ENCODE results near the gene EFCAB3.
"Not testable (repeated sequence)": the region's sequence is repeated elsewhere in the genome, so short reads cannot be mapped to it uniquely, and the experiment has no call there.

The EFCAB3 gene

GRCh38 chr17:62380253-62380652 lies at the start of gene EFCAB3:
Gene EFCAB3 (plus strand): TSS chr17:62380553. CDS start chr17:62382980, 2,427 bp downstream.
- DNase-seq, result no peak

- DNase-seq, result no peak
Measured at GRCh38 chr17:62336527-62336926, 43.8 kb upstream of the EFCAB3 start.

- no peak for DNase-seq
Measured at GRCh38 chr17:62343764-62344270, 36.5 kb upstream of the EFCAB3 start.

- no peak for DNase-seq
Measured at GRCh38 chr17:62351176-62351575, 29.2 kb upstream of the EFCAB3 start.

DNA sequence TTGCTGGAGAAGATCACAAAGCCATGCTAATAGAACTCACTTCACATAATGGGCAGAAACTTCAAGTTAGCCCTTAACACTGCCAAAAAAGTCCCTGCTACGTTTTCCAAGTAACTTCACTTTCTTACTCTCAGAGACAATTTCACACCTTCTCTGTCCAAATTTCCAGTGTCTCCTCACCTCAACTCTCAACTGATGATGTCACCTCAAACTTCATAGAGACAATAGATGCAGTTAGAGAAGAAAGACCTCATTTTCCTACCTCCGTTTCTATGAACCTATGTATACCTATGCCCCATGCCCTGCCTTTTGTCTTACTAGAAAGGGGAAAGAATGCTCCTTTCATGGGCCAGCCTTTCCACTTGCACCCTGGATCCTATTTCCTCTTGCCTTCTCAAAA lies 14.2 kb upstream of the EFCAB3 start:
- no peak for DNase-seq

GRCh38 chr17:62381561-62381960 lies 1.2 kb downstream of the EFCAB3 start:
- no peak for DNase-seq

DNA sequence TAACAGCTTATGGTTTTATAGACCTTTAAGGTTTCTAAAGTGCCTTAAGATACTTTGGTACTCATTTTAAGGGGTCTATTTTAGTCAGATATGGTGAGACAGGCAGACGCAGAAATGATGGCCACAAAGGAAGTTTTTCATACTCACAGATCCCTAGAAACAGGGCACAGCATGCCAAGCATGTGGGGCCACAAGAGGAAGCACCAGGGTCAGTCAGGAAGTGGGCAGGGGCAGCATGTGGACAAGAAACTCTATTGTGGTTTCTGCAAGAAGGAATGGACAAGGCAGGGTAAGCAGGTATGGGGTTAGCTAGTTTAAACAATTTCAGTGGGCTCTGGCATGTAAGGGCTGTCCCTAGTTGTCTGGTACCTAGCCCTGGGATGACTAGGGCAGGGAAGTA lies 8.5 kb downstream of the EFCAB3 start:
- DNase-seq, result no peak

- DNase-seq, result no peak
Measured at GRCh38 chr17:62392908-62393307, 12.6 kb downstream of the EFCAB3 start.

DNA sequence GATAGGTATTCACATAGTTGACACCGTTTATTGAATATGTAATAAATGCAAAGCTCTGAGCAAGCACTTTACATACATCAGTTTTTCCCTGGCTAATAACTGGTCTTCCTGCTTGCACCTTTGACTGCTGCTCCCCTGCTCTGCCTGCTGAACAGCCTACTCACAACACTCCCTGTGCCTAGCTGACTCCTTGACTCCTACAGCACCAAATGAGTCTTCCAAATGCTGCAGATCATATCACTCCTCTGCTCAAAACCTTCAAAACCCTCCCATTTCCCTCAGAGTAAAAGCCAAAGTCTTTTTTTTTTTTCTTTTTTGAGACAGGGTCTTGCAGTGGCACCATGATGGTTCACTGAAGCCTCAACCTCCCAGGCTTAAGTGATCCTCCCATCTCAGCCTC lies 18.5 kb downstream of the EFCAB3 start:
- DNase-seq, result no peak

- DNase-seq, result no peak
Measured at GRCh38 chr17:62405451-62405850, 25.1 kb downstream of the EFCAB3 start.

DNA sequence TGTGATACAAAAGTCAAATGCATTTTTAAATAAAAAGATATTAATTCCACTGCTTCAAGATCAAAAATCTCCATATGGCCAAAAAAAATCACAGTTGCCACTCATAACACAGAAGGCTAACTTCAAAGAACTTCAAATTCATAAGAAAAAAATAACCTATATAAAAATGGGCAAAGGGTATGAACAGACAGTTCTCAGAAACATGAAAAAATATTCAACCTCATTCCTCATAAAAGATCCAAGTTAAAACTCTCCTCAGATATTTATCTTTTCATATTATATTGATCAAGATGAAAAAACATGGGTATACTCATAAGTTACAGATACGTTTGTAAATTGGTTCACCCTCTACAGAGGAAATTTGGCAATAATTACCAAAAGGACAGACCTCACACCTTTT lies 32.7 kb downstream of the EFCAB3 start:
- not testable (repeated sequence) for DNase-seq

DNA sequence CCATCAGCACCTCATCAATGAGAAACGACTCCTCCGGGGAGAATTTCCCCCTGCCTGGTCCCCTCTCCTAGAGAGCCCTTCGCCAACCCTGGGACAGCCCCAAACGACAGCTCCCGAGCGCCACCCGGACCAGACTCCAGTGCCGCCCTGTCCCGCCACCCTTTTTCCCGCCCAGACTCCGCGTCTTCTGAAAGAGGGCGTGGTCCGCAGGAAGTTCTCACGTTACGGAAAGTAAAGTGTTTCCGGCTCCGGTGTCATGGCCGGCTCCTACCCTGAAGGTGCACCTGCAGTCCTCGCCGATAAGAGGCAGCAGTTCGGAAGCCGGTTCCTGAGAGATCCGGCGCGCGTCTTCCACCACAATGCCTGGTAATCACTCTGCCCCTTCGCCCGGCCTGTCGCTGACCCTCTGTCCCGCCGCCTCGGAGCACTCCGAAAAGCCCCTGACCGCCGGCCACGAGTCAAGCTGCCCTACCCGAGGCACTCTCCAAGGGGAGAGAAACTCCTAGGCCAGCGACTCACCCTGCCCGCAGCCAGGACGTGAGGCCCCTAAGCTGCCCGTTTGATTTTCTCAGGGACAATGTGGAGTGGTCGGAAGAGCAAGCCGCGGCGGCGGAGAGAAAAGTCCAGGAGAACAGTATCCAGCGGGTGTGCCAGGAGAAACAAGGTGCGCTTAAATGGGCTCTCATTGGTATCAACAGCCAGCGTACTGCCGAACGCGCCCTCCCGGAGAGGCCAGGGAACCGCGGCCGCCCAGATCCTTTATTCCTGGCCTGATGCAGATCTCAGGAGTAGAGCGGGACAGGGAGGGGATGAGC lies 43.5 kb downstream of the EFCAB3 start, which contains the start of gene METTL2A:
Gene METTL2A, plus strand, starts transcription at position 251 of the 815 bp plus-strand sequence. Its CDS starts 6 bp downstream, at position 257.
- DNase-seq, result peak; percentile 95

GRCh38 chr17:62426214-62426613 lies 45.9 kb downstream of the EFCAB3 start:
- DNase-seq, result not testable (repeated sequence)

GRCh38 chr17:62435251-62435650 lies 54.9 kb downstream of the EFCAB3 start:
- not testable (repeated sequence) for DNase-seq

- DNase-seq, result not testable (repeated sequence)
Measured at GRCh38 chr17:62441181-62441580, 60.8 kb downstream of the EFCAB3 start.

DNA sequence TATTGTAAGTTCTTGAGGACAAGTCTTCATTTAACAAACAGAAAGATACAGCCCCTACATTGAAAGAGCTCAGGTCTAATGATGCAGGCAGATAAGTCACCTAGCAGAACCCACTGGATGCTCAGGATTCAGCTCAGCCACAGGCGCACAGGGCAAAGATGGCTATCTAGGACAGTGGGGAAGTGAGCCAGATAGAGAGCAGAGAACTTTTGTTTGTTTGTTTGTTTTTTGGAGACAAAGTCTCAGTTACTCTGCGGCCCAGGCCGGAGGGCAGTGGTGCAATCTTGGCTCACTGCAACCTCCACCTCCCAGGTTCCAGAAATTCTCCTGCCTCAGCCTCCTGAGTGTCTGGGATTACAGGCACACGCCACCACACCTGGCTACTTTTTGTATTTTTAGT lies 63.7 kb downstream of the EFCAB3 start:
- no peak for DNase-seq

DNA sequence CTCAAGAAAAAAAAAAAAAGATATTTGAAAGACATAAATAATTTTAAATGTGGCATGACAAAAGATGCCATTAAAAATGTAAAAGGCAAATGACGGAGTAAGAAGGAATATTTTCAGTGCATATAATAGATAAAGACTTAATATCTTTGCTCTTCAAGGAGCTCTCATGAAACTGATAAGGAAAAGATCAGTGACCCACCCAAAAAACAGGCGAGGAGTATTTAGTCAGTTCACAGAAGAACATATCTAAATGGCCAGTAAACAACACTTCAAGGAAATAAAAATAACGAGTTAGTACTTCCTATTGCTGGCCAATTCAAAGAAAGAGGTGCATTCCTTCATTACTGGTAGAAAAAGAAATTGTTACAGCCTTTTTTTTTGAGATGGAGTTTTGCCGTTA lies 65.4 kb downstream of the EFCAB3 start:
- DNase-seq, result not testable (repeated sequence)

GRCh38 chr17:62452195-62452594 lies 71.8 kb downstream of the EFCAB3 start:
- DNase-seq, result not testable (repeated sequence)

- not testable (repeated sequence) for DNase-seq
Measured at GRCh38 chr17:62453041-62453440, 72.7 kb downstream of the EFCAB3 start.

- DNase-seq, result not testable (repeated sequence)
Measured at GRCh38 chr17:62453656-62454055, 73.3 kb downstream of the EFCAB3 start.

DNA sequence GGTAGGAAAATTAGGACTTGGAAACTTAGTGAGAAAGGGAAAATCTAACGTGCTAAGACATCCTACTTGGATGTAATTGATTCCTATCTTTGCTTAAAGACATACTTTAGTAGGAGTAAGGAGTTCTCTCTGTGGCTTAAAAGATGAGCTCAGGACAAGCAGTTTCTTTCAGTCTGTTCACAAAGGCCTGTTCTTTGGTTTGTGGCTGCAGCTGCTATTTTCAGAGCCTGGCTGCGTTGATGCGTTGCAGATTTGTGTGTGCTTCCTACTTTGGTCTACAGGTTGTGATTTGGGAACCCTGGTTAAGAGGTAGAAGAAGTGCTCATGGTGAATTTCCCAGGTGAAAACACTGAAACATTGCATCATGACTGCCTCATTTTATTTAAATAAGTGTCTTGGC lies 73.8 kb downstream of the EFCAB3 start:
- not testable (repeated sequence) for DNase-seq

DNA sequence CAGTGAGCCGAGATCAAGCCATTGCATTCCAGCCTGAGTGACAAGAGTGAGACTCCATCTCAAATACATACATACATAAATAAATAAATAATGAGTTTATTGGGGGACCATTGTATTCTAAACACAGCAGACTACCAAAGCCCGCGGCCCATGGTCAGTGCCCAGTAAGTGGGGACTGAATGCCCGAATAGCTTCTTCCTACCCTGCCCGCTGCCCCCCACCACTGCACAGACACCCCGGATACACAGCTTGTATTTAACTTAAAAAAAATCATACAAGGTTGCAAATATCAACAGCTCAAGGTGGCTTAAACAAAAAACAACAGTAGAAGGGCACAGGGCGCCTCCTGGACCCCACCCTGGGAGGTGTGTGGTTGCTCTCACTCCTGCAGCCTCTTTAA lies 75.7 kb downstream of the EFCAB3 start:
- no peak for DNase-seq

- DNase-seq, result not testable (repeated sequence)
Measured at GRCh38 chr17:62458483-62458882, 78.1 kb downstream of the EFCAB3 start.

GRCh38 chr17:62464422-62464821 lies 84.1 kb downstream of the EFCAB3 start:
- DNase-seq, result not testable (repeated sequence)

All from activated effector memory CD4-positive, alpha-beta T cell treated with anti-CD3 and anti-CD28 coated beads, Interleukin-2, amount 50 U/mL, for 16 hours (primary cell).